WTC11 (cell line): Measurements from ENCODE around the gene DGCR2. TPM values are rescaled to one million over a fixed set of nuclear protein-coding genes. Genes with fewer than 3 reads are reported as not detected.

ENCODE experiments used
- ATAC-seq: fragments of 200-7000 bp; cut with Tn5 transposase; 2 replicates; pipeline ENCODE4 v1.10.0; 2021; ENCODE audit warnings: mild to moderate bottlenecking, moderate library complexity
- CTCF ChIA-PET: fragments of 300-600 bp; sonication (Branson Sonifier 250); formaldehyde crosslinking; loops from one replicate; lab custom pipeline; 2021; ENCODE audit warnings: antibody characterized with exemption; lab: Charles Lee
- POLR2A ChIA-PET: fragments of 350-600 bp; sonication (Branson Sonifier 250); formaldehyde crosslinking; loops from one replicate; lab custom pipeline; 2021; ENCODE audit warnings: antibody characterized with exemption; lab: Charles Lee
- DNase-seq: peaks from one replicate; pipeline ENCODE4 v3.0.0; 2021; ENCODE audit warnings: low spot score
- H3K27ac Mint-ChIP-seq: 2 replicates; pipeline ENCODE4 v1.8.0; 2021; ENCODE audit warnings: mixed read lengths
- H3K27me3 Mint-ChIP-seq: 2 replicates; pipeline ENCODE4 v1.8.0; 2021; ENCODE audit warnings: low read depth, mild to moderate bottlenecking, moderate library complexity, mixed read lengths
- H3K36me3 Mint-ChIP-seq: 2 replicates; pipeline ENCODE4 v1.8.0; 2021; ENCODE audit warnings: mixed read lengths
- H3K4me1 Mint-ChIP-seq: 2 replicates; pipeline ENCODE4 v1.8.0; 2022; ENCODE audit warnings: mixed read lengths
- H3K4me3 Mint-ChIP-seq: 2 replicates; pipeline ENCODE4 v1.8.0; 2021; ENCODE audit warnings: mild to moderate bottlenecking, moderate library complexity, mixed read lengths
- H3K9me3 Mint-ChIP-seq: 2 replicates; pipeline ENCODE4 v1.8.0; 2021; ENCODE audit warnings: mixed read lengths
- ATF6 ChIP-seq: sonication (generic); formaldehyde crosslinking; IDR thresholded peaks from 2 replicates; pipeline ENCODE4 v1.8.1; 2023; ENCODE audit warnings: mild to moderate bottlenecking, missing genetic modification reagents
- CBFB ChIP-seq: sonication (generic); formaldehyde crosslinking; IDR thresholded peaks from 2 replicates; pipeline ENCODE4 v1.8.1; 2022; ENCODE audit warnings: mild to moderate bottlenecking, low read depth, missing genetic modification reagents
- CTCF ChIP-seq: fragments of 200-600 bp; IDR thresholded peaks from 2 replicates; pipeline ENCODE4 v1.8.0; 2022; ENCODE audit warnings: antibody characterized with exemption
- E2F1 ChIP-seq: sonication (generic); formaldehyde crosslinking; IDR thresholded peaks from 2 replicates; pipeline ENCODE4 v1.8.0; 2022; ENCODE audit warnings: mild to moderate bottlenecking, missing genetic modification reagents
- E2F4 ChIP-seq: sonication (generic); formaldehyde crosslinking; IDR thresholded peaks from 2 replicates; pipeline ENCODE4 v1.8.1; 2022; ENCODE audit warnings: low read depth, mild to moderate bottlenecking, moderate library complexity, missing genetic modification reagents, borderline replicate concordance
- EMX1 ChIP-seq: fragments of 250-450 bp; sonication (Bioruptor Pico); IDR thresholded peaks from 2 replicates; pipeline ENCODE4 v1.8.0; 2021; ENCODE audit warnings: mild to moderate bottlenecking
- ESRRA ChIP-seq: sonication (generic); formaldehyde crosslinking; IDR thresholded peaks from 2 replicates; pipeline ENCODE4 v1.8.1; 2022; ENCODE audit warnings: mild to moderate bottlenecking, missing genetic modification reagents, borderline replicate concordance
- GABPB1 ChIP-seq: sonication (generic); formaldehyde crosslinking; IDR thresholded peaks from 2 replicates; pipeline ENCODE4 v1.8.1; 2023; ENCODE audit warnings: mild to moderate bottlenecking, missing genetic modification reagents
- GTF2I ChIP-seq: fragments of 250-450 bp; sonication (Bioruptor Pico); conservative IDR thresholded peaks from 2 replicates; pipeline ENCODE4 v1.4.0; 2021; ENCODE audit warnings: mild to moderate bottlenecking
- JUN ChIP-seq: sonication (generic); formaldehyde crosslinking; IDR thresholded peaks from 2 replicates; pipeline ENCODE4 v1.8.0; 2023; ENCODE audit warnings: mild to moderate bottlenecking, missing genetic modification reagents
- NFE2L1 ChIP-seq: sonication (generic); formaldehyde crosslinking; IDR thresholded peaks from 2 replicates; pipeline ENCODE4 v1.8.1; 2023; ENCODE audit warnings: missing genetic modification reagents
- PRDM15 ChIP-seq: sonication (generic); formaldehyde crosslinking; IDR thresholded peaks from 2 replicates; pipeline ENCODE4 v1.8.0; 2022; ENCODE audit warnings: missing genetic modification reagents
- PRRX2 ChIP-seq: fragments of 250-450 bp; sonication (Bioruptor Pico); IDR thresholded peaks from 2 replicates; pipeline ENCODE4 v1.8.0; 2021; ENCODE audit warnings: mild to moderate bottlenecking
- SP1 ChIP-seq: sonication (generic); formaldehyde crosslinking; conservative IDR thresholded peaks from 2 replicates; pipeline ENCODE4 v1.8.1; 2022; ENCODE audit warnings: missing genetic modification reagents
- TEAD1 ChIP-seq: sonication (generic); formaldehyde crosslinking; IDR thresholded peaks from 2 replicates; pipeline ENCODE4 v1.8.0; 2022; ENCODE audit warnings: mild to moderate bottlenecking, missing genetic modification reagents
- USF2 ChIP-seq: sonication (generic); formaldehyde crosslinking; IDR thresholded peaks from 2 replicates; pipeline ENCODE4 v1.8.1; 2023; ENCODE audit warnings: mild to moderate bottlenecking, missing genetic modification reagents, moderate library complexity
- ZBTB43 ChIP-seq: sonication (generic); formaldehyde crosslinking; IDR thresholded peaks from 2 replicates; pipeline ENCODE4 v1.8.1; 2023; ENCODE audit warnings: mild to moderate bottlenecking, missing genetic modification reagents
- ZNF219 ChIP-seq: sonication (generic); formaldehyde crosslinking; IDR thresholded peaks from 2 replicates; pipeline ENCODE4 v1.8.0; 2023; ENCODE audit warnings: missing genetic modification reagents, mild to moderate bottlenecking, borderline replicate concordance
- ZNF416 ChIP-seq: fragments of 250-450 bp; sonication (Bioruptor Pico); IDR thresholded peaks from 2 replicates; pipeline ENCODE4 v1.9.0; 2021; ENCODE audit warnings: mild to moderate bottlenecking, inconsistent platforms
- total RNA-seq: library from RNA; stranded (reverse); gene quantifications from 3 replicates; pipeline ENCODE4 v1.2.3, GENCODE V29; 2021

DGCR2 gene
- total RNA-seq, 1 experiment from 2014 or later: 64.2 TPM

GRCh38 chr22:19070397-19071169 lies 51.6 kb downstream of the DGCR2 start:
- POLR2A ChIA-PET: no interaction called here
- Mint-ChIP-seq H3K4me3 (no peak overlapping the region), H3K27ac (0 out of 2 replicates have a peak overlapping the region, but pooled peaks have one; percentile 3), H3K9me3 (no peaks in the 10 kb centered on the region), H3K27me3 (no peaks in the 10 kb centered on the region), H3K4me1 (no peaks in the 10 kb centered on the region), H3K36me3 (peaks cover 28% of the 10 kb centered on the region)
- no peak for DNase-seq
- no peak for ATAC-seq
- CTCF ChIA-PET: no interaction called here
- TF ChIP-seq ZNF219 (CRISPR knock-in tag): no peak
- no peak for TF ChIP-seq GTF2I (CRISPR knock-in tag)
- TF ChIP-seq USF2 (CRISPR knock-in tag): no peak
- no peak for TF ChIP-seq ATF6
- no peak for TF ChIP-seq JUN
- no peak for TF ChIP-seq EMX1 (CRISPR knock-in tag)
- TF ChIP-seq E2F1 (CRISPR knock-in tag): no peak
- TF ChIP-seq ZNF416 (CRISPR knock-in tag): no peak
- TF ChIP-seq CTCF: no peak
- TF ChIP-seq ESRRA: no peak
- no peak for TF ChIP-seq PRRX2 (CRISPR knock-in tag)
- TF ChIP-seq E2F4 (CRISPR knock-in tag): no peak
- TF ChIP-seq TEAD1: no peak
- TF ChIP-seq NFE2L1 (CRISPR knock-in tag): no peak
- no peak for TF ChIP-seq ZBTB43 (CRISPR knock-in tag)
- no peak for TF ChIP-seq SP1
- no peak for TF ChIP-seq GABPB1
- no peak for TF ChIP-seq PRDM15 (CRISPR knock-in tag)
- no peak for TF ChIP-seq CBFB (CRISPR knock-in tag)
